ENCODE data around the gene TYW3.
A peak's percentile ranks its signal among the peaks of the same experiment; 100 is the strongest.
"Not testable (repeated sequence)": the region's sequence is repeated elsewhere in the genome, so short reads cannot be mapped to it uniquely, and the experiment has no call there.

Gene TYW3

DNA sequence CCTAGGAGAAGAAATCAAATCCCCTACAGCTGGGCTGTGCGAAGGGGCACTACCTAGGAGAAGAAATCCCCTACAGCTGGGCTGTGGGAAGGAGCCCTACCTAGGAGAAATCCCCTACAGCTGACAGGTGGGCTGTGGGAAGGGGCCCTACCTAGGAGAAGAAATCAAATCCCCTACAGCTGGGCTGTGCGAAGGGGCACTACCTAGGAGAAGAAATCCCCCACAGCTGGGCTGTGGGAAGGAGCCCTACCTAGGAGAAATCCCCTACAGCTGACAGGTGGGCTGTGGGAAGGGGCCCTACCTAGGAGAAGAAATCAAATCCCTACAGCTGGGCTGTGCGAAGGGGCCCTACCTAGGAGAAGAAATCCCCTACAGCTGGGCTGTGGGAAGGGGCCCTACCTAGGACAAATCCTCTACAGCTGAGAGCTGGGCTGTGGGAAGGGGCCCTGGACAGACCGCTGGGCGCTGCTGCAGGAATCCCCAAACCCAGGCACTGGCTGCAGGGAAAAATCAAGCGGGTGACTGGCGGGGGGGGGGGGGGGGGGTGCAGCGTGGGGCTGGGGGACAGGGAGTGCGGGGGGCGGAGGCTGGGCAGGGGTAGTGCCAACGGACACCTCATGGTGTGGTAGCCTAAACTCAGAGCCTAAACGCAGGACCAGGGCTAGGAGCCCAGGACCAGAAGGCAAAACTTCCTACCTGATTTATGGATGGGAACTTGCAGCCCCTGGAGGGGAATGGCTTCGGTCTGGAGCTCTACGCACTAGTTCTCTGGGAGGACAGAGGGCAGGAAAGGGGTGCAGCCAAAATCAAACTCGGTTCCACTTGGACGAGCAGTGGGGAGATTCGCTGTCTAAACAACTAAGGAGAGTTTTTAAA lies 643 bp upstream of the TYW3 start:
- FAIRE-seq, result not testable (repeated sequence)

DNA sequence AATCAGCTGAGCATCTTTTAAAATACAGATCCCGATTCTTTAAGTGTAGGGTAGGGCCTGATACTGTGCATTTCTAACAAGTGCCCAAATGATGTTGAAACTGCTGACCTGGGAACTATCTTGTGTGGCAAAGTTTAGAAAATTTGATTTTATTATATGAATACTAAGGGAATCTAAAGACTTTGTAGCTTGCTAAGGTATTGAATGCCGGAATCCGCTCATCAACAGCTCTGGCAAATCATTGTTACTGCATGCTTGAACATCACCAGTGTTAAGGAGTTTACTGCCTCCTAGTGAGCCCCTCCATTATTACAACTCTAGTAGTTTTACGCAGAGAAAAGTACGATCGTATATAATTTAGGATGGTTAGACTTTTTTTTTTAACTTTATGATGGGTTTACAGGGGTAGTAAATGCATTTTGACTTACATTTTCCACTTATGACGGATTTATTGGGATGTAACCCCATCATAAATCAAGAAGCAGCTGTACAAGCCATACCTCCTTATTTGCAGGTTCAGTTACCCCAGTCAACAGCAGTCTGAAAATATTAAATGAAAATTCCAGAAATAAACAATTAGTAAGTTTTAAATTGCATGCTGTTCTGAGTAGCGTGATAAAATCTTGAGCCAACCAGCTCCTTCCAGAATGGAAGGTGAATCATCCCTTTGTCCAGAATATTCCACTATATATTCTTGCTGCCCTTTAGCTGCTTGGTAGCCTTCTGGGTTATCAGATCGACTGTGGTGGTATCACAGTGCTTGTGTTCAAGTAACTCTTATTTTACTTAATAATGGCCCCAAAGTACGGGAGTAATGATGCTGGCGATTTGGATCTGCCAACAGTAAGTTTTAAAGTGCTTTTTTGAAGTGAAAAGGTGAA lies 892 bp downstream of the TYW3 start:
- FAIRE-seq, result peak; percentile 84

DNA sequence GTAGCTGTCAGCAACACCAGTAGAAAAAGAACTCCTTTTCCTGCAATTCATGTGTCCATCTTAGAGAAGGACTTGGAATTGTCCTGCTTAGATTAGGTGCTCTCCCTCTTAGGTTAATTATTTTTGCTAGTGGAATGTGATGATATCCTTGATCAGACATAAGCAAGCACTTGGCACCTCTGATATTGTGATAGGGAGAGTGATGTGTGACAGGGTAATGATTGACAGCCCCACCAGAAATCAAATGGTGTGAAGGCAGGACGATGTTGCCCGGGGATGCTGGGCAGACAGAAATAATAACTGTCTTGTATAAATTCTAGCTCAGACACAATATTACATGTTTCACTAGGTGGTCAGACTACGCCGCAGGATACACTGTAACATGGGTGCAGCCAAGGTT lies 4.4 kb downstream of the TYW3 start:
- no peak for FAIRE-seq

DNA sequence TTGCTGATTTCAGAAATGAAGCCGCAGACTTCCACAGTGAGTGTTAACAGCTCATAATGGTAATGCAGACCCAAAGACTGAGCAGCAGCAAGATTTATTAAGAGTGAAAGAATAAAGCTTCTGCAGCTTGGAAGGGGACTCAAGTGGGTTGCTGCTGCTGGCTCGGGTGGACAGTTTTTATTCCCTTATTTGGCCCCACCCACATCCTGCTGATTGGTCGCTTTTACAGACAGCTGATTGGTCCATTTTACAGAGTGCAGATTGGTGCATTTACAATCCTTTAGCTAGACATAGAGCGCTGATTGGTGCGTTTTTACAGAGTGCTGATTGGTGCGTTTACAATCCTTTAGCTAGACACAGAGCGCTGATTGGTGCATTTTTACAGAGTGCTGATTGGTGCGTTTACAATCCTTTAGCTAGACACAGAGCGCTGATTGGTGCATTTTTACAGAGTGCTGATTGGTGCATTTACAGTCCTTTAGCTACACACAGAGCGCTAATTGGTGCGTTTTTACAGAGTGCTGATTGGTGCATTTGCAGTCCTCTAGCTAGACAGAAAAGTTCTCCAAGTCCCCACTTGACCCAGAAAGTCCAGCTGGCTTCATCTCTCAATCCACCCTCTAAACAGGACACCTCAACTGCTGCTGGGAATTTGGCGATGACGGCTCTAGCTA lies 7.5 kb downstream of the TYW3 start:
- not testable (repeated sequence) for FAIRE-seq

DNA sequence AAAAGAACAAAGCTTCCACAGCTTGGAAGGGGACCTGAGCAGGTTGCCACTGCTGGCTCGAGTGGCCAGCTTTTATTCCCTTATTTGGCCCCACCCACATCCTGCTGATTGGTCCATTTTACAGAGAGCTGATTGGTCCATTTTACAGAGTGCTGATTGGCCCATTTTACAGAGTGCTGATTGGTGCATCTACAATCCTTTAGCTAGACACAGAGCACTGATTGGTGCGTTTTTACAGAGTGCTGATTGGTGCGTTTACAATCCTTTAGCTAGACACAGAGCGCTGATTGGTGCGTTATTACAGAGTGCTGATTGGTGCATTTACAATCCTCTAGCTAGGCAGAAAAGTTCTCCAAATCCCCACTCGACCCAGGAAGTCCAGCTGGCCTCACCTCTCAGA lies 12.3 kb downstream of the TYW3 start:
- not testable (repeated sequence) for FAIRE-seq

DNA sequence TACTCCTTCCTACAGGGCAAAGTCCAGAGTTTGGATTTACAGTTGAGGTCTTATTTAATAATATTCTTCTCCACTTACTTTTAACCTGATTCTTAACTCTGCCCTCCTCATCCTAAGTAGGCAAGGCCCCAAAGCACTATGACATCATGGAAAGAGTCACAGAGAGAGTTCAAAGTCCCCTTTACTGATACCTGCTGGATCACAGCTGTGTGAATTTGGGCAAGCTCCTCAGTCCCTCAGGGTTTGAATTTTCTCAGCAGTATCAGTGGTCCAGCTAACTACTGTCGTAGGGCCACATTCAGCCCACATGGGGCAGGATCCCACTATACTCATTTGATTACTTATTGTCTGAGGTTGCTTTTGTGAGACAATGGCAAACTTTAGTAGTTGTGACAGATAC lies 16.0 kb downstream of the TYW3 start:
- no peak for FAIRE-seq

DNA sequence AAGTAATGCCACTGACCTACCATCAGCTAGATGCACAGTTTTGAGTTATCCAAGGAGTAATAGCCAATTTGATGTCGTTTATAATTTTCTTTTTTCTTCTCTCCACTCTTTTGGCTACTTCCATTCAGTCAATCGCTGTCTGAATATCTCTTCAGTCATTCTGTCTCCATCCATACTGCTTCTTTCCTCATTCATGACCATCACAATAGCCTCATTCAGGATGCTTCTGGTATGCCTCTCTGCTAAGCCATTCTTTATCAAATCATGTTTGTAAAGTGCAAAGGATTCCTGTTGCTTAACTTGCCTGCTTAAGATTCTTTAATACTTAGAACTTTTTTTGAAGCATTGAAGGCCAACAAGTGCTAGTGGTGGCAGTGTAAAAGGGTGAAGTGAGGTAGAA lies 20.2 kb downstream of the TYW3 start:
- no peak for FAIRE-seq

DNA sequence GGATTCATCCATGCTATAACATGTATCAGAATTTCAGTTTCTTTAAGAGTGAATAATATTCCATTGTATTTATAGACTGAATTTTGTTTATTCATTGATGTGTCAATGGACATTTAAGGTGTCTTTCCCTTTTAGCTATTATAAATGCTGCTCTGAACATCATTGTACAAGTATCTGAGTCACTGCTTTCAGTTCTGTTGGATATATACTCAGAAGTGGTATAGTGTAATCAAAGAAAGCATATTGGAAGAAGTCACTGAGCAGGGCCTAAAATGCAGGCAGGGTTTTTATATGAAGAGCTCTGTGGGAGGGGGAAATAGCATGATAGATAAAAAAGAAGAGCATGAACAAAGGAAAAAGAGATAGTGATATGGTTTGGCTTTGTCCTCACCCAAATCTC lies 22.5 kb downstream of the TYW3 start:
- no peak for FAIRE-seq

DNA sequence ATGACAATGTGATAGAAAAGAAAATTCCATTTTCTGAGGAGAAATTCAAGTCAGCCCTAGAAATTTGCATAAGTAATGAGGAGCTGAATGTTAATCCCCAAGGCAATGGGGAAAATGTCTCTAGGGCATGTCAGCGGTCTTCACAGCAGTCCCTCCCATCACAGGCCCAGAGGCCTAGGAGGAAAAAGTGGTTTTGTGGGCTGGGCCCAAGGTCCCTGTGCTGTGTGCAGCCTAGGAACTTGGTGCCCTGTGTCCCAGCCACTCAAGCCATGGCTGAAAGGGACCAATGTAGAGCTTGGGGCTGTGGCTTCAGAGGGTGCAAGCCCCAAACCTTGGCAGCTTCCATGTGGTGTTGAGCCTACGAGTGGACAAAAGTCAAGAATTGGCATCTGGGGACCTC lies 23.7 kb downstream of the TYW3 start:
- FAIRE-seq, result not testable (repeated sequence)

DNA sequence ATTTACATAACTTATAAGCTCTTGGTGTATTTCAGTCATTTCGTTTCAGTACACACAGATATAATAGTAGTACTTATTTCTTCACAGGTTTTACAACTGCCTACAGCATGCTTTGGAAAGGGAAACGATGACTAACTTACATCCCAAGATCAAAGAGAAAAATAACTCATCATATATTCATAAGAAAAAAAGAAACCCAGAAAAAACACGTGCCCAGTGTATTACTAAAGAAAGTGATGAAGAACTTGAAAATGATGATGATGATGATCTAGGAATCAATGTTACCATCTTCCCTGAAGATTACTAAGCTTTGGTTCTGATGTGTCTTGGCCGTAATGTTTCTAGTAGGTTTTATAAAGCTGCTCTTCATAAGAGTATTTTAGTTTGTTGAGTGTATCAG lies 30.9 kb downstream of the TYW3 start:
- FAIRE-seq, result no peak

DNA sequence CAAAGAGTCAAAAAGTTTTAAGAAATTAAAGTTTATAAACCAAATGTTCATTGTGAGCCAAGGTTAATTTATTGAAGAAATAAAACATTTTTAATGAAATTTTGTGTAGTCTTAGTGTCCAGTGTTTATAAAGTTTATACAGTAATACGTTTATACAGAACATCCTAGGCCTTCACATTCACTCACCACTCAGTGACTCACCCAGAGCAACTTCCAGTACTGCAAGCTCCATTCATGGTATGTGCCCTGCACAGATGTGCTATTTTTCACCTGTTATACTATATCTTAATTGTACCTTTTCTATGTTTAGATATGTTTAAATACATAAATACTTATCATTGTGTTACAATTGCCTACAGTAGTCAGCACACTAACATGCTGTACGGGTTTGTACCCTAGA lies 33.6 kb downstream of the TYW3 start:
- FAIRE-seq, result peak; percentile 62

DNA sequence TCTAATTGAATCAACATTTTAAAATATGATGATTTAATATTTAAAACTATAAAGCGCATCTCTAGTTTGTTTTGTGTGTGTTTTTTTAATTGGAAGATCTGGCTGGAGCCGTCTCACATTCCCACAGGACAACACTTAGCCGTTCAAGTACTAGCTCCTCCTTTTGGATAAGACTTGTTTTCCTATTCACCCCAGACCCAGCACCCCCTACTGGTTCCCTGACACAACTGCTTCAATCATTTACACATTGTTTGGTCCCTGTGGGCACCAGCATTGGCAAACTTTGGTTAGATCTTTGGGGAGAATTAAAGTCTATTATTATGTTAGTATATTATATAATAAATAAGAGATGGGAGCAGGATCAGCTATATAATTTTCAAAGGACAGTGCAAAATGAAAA lies 34.5 kb downstream of the TYW3 start:
- no peak for FAIRE-seq

DNA sequence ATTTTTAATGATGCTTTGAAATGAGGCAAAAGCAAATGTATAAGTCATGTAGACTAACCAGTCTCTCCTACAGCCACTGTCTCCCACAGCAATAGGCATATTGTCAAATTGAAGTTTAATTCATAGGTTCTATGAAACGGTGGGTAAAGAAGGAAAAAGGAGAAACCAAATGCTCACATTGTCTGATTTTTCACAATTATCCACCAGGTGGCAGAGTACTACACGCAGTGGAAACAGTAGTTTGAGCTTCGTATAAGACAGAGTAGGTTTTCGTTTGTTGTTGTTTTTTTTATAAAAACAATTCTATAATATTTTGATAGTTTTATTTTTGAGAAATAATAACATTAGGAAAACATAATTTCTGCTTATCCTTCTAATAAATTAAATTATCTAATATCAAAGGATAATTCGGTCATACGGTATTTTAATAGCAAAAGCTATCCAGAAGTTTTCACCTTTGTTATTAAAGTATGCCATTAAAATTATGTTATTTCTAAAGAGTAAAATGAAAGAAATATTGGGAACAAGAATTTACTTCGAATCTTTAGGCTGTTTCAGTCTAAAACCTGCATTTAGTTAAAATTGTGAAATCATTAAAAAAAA lies 39.1 kb downstream of the TYW3 start:
- FAIRE-seq, result peak; percentile 98

DNA sequence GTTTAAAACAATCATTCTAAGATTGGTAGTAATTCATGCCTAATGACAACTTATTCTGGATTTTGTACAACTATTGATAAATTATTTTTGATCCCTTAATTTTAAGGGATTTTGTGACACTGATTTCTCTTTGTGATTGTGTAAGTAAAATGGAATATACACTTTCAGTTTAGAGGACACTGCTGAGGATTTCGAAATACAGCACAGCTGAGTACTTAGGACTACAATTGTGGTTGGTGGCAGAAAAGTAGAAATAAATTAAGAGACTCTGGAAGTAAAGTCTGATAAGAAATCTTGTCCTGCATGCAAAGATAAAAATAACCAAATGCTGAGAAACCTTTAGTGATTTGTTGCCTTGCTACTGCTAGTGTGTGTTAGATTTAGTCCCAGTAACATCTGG lies 40.0 kb downstream of the TYW3 start:
- no peak for FAIRE-seq

DNA sequence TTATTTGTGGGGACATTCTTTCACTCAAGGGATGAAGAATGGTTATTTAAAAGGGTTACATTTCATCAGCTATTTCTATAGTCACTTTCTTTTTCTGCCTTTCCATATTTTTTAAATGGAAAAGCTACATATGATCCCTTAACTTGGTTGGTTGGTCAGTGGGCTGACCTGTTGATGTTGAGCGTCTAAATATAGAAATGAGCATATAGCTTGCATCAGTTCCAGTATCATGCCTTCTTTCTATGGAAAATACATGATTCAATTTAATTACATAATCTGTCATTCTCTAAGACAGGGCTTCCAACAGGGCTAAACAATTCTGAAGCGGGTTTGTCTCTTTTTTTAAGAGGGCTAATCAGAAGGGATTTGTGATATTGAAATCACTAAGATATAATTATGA lies 40.6 kb downstream of the TYW3 start:
- FAIRE-seq, result no peak

DNA sequence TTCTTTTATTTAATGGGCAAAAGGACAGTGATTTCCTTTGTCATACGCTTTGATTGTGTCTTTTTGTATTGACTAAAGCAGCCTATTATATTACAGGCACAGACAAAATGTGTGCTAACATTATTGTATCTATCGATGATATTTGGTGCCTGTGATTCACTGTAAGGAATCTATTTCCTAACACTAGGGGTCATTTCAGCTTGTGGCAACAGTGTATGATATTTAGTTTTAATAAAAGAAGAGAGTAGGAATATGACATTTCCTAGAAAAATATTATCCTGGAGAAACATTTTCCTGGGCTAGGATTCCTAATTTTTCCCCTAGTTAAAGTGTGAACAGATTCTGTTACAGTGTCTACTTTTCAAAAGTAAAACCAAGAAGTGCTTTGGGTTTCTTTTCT lies 42.8 kb downstream of the TYW3 start:
- FAIRE-seq, result no peak

DNA sequence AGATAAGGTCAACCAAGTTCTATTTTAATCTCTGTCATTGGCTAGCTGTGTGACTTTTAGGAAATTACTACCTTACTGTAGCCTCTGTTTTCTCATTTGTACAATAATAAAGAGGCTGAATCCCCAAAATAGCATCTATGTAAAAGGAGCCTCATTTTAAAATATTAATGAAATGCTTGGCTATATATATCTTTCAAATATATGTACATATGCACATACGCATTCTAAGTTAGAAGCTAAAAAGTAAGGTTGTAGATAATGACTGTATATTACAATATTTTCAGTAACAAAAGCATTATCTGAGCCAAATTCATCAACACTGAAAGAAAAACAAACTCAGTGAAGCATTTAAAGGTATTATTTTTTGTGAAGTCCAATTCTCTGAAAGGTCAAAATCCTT lies 44.6 kb downstream of the TYW3 start:
- no peak for FAIRE-seq

DNA sequence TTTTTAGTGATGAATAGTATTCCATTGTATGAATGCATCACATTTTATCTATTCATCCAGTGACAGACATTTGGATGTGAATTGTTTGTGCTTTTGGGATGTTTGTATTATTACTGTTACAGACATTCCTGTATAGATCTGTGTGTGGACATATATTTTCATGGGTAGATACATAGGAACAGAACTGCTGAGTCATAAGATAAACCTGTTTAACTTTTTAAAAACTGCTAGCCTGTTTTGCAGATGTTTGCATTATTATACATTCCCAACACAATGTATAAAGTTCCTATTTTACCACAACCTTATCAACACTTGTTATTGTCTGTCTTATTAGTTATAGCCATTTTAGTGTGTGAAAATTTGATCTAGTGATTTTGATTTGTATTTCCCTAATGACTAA lies 46.8 kb downstream of the TYW3 start:
- FAIRE-seq, result no peak

DNA sequence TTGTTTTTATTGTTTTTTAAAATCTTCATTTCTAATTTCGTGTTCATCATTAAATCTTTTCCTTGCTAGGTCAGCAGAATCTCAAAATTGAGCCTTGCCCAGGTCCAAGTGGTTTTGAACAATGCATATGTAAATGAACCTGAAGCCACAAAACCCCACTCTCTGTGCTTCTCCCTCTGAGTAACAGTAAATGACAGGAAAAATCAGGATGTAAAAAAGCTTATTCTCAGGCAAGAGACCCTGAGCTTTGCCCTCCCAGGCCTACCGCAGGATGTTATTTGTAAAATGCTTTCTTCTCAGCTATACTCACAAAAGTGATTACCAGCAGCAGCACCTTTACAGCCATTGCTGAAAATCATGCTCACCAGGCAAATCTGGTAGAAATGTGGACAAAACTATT lies 47.6 kb downstream of the TYW3 start:
- FAIRE-seq, result no peak

DNA sequence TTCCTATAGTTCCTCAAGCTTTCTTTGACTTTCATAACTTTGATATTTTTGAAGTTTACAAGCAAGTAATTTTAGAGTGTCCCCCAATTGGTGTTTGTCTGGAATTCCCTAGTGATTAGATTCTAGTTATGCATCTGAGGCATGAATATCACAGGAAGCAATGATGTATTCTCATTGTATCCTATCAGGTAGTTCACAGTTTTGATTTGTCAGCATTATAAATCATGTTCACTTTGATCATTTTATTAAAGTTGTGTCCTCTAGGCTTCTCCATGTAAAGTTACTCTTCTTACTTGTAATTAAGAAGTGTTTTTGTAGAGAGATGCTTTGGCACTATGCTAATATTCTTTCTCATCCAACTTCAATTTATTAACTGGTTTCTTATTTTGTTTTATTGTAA lies 53.0 kb downstream of the TYW3 start:
- no peak for FAIRE-seq

DNA sequence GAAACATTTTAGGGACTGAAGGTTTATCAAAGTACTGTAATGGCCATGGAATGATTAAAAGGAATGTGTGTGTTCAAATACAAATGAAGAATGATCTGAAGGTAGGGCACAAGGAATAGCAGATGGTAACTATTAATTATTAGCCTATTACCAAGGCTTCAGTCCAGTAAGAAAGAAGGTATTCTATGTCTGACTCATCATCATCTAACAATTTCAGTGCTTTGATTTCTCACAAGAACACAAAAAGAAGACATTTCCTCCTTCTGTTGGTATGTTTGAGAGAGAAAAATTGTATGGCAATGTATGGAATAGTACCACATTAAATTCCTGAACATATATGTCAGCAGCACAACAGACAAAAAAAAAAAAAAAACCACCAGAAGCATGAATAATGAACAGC lies 57.5 kb downstream of the TYW3 start:
- FAIRE-seq, result no peak

DNA sequence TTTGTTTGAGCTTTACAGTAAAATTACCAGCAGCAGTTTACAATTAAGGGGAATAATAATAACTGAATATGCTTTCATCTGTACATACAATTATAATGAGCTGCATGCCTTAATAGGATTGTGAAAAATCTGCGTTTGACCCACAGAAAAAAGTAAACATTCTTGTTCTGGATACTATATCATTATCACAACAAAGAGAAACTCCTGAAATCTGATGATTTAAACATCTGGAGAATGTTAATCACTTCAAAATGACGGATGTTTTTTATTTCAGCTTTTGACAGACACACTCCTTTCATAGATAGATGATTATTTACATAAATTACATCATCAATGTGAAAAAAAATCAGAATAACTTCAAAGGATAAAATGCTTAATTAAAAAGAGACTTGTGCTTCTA lies 58.5 kb downstream of the TYW3 start:
- no peak for FAIRE-seq

DNA sequence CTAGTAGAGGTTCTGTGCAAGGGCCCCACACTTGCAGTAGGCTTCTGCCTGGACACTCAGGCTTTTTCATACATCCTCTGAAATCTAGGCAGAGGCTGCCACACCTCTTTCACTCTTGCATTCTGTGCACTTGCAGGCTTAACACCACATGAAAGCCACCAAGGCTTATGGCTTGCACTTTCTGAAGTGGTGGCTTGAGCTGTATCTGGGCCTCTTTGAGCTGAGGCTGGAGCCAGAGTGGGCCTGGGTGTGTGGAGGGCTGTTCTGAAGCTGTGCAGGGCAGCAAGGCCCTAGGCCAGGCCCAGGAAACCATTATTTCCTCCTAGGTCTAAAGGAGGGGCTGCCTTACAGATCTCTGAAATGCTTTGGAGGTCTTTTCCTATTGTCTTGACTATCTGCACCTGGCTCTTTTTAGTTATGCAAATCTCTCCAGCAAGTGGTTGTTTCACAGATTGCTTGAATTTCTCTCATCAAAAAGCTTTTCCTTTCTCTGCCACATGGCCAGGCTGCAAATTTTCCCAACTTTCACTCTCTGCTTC lies 66.2 kb downstream of the TYW3 start:
- FAIRE-seq, result no peak

Measured in A204.1 (cell line).